ENCODE results near the gene FKBP1A.

GRCh38 chr20:1328680-1329330 is 64.0 kb downstream of the FKBP1A start, which contains the start of gene SDCBP2:
- no peak for TF ChIP-seq CTCF (IDR thresholded peaks at IDR 0.05; ENCODE audit: low read depth, low read length)
- no peak for TF ChIP-seq EZH2phosphoT487 (IDR thresholded peaks at IDR 0.05; ENCODE audit: low read depth)

All from OCI-LY3 (cell line).